Type B pancreatic cell (in vitro differentiated cells): ENCODE measurements around the gene CRADD. TPM values are rescaled to one million over a fixed set of nuclear protein-coding genes. Genes with fewer than 3 reads are reported as not detected.

Source experiments
- DNase-seq: peaks from one replicate; pipeline ENCODE4 v3.0.0; 2021; ENCODE audit warnings: mixed read lengths; ENCODE audit not compliant: unreplicated experiment; ENCODE audit errors: extremely low spot score
- H3K27ac Mint-ChIP-seq: 2 replicates; pipeline ENCODE4 v1.8.0; 2021; ENCODE audit warnings: mild to moderate bottlenecking, mixed read lengths
- H3K27me3 Mint-ChIP-seq: 2 replicates; pipeline ENCODE4 v1.8.0; 2021; ENCODE audit warnings: mixed read lengths
- H3K36me3 Mint-ChIP-seq: 2 replicates; pipeline ENCODE4 v1.8.0; 2021; ENCODE audit warnings: mixed read lengths
- H3K4me1 Mint-ChIP-seq: one replicate; pipeline ENCODE4 v1.8.0; 2021; ENCODE audit warnings: mixed read lengths; ENCODE audit not compliant: unreplicated experiment
- H3K4me3 Mint-ChIP-seq: 2 replicates; pipeline ENCODE4 v1.8.0; 2021; ENCODE audit warnings: mild to moderate bottlenecking, mixed read lengths
- H3K9me3 Mint-ChIP-seq: 2 replicates; pipeline ENCODE4 v1.8.0; 2021; ENCODE audit warnings: mixed read lengths
- CTCF ChIP-seq: fragments of 200-600 bp; sonication (generic); conservative IDR thresholded peaks from 2 replicates; pipeline ENCODE4 v1.5.0; 2021; ENCODE audit warnings: antibody characterized with exemption, mild to moderate bottlenecking
- total RNA-seq: library from RNA; stranded (reverse); gene quantifications from 2 replicates; pipeline ENCODE4 v1.2.1, GENCODE V29; 2021; ENCODE audit warnings: low replicate concordance

The CRADD gene
- total RNA-seq, 1 donor from 2014 or later: 8.1 TPM

- TF ChIP-seq CTCF: no peak
- H3K36me3 Mint-ChIP-seq: no peaks in the 10 kb centered on the region
- peaks cover 29% of the 10 kb centered on the region for H3K4me1 Mint-ChIP-seq
- no peaks in the 10 kb centered on the region for H3K9me3 Mint-ChIP-seq
- no peak overlapping the region for H3K4me3 Mint-ChIP-seq
- DNase-seq: no peak
- no peaks in the 10 kb centered on the region for H3K27me3 Mint-ChIP-seq
- no peak overlapping the region for H3K27ac Mint-ChIP-seq
These were observed 89.2 kb downstream of the CRADD start for GRCh38 chr12:93766371-93766770.

- peaks cover 24% of the 10 kb centered on the region for H3K4me1 Mint-ChIP-seq
- H3K27me3 Mint-ChIP-seq: no peaks in the 10 kb centered on the region
- no peak for DNase-seq
- no peaks in the 10 kb centered on the region for H3K36me3 Mint-ChIP-seq
- no peaks in the 10 kb centered on the region for H3K9me3 Mint-ChIP-seq
- no peak overlapping the region for H3K27ac Mint-ChIP-seq
- TF ChIP-seq CTCF: peak; percentile 51
- H3K4me3 Mint-ChIP-seq: no peak overlapping the region
These were observed 89.8 kb downstream of the CRADD start for GRCh38 chr12:93766796-93767523.

- Mint-ChIP-seq H3K27me3 (no peaks in the 10 kb centered on the region), H3K4me3 (no peak overlapping the region), H3K4me1 (peaks cover 19% of the 10 kb centered on the region), H3K27ac (no peak overlapping the region), H3K9me3 (no peaks in the 10 kb centered on the region), H3K36me3 (no peaks in the 10 kb centered on the region)
- no peak for DNase-seq
- TF ChIP-seq CTCF: peak; percentile 11
These were observed 90.3 kb downstream of the CRADD start for GRCh38 chr12:93767524-93767863.

- Mint-ChIP-seq H3K9me3 (no peaks in the 10 kb centered on the region), H3K4me3 (no peak overlapping the region), H3K36me3 (no peaks in the 10 kb centered on the region), H3K27ac (no peak overlapping the region), H3K4me1 (peaks cover 20% of the 10 kb centered on the region), H3K27me3 (no peaks in the 10 kb centered on the region)
- TF ChIP-seq CTCF: no peak
- no peak for DNase-seq
These were observed 95.0 kb downstream of the CRADD start for GRCh38 chr12:93772003-93772700.

GRCh38 chr12:93773122-93773871 lies 96.1 kb downstream of the CRADD start:
- H3K9me3 Mint-ChIP-seq: no peaks in the 10 kb centered on the region
- no peaks in the 10 kb centered on the region for H3K36me3 Mint-ChIP-seq
- DNase-seq: no peak
- H3K27ac Mint-ChIP-seq: no peak overlapping the region
- TF ChIP-seq CTCF: no peak
- H3K4me1 Mint-ChIP-seq: peaks cover 27% of the 10 kb centered on the region
- H3K4me3 Mint-ChIP-seq: no peak overlapping the region
- no peaks in the 10 kb centered on the region for H3K27me3 Mint-ChIP-seq
